OCI-LY1 (cell line): ENCODE measurements around the gene ZNF853.
"Not testable (repeated sequence)": the region's sequence is repeated elsewhere in the genome, so short reads cannot be mapped to it uniquely, and the experiment has no call there.

Source experiments
- H2AFZ ChIP-seq: fragments of 200-600 bp; sonication (generic), shearing (Covaris generic); 2 replicates; pipeline ENCODE4 v1.6.0; 2014; ENCODE audit warnings: antibody characterized with exemption, mild to moderate bottlenecking, low read length
- H3F3A ChIP-seq: fragments of 200-600 bp; sonication (generic), shearing (Covaris generic); 2 replicates; pipeline ENCODE4 v1.6.0; 2014; ENCODE audit warnings: mild to moderate bottlenecking, antibody characterized with exemption, low read length, moderate library complexity; ENCODE audit not compliant: insufficient read depth
- H3K27ac ChIP-seq: fragments of 200-600 bp; sonication (generic); 2 replicates; pipeline ENCODE4 v1.5.1; 2014; ENCODE audit warnings: low read length, mixed run types, mild to moderate bottlenecking, low read depth; ENCODE audit not compliant: poor library complexity, severe bottlenecking
- H3K27me3 ChIP-seq: fragments of 200-600 bp; sonication (generic); 2 replicates; pipeline ENCODE4 v1.6.0; 2014; ENCODE audit warnings: antibody characterized with exemption, mild to moderate bottlenecking, low read length, moderate library complexity; ENCODE audit not compliant: insufficient read depth
- H3K36me3 ChIP-seq: fragments of 200-600 bp; sonication (generic); 2 replicates; pipeline ENCODE4 v1.6.1; 2014; ENCODE audit warnings: mild to moderate bottlenecking, antibody characterized with exemption, low read length, moderate library complexity, mixed read lengths; ENCODE audit not compliant: insufficient read depth
- H3K4me1 ChIP-seq: fragments of 200-600 bp; sonication (generic); 2 replicates; pipeline ENCODE4 v1.5.1; 2014; ENCODE audit warnings: mild to moderate bottlenecking, low read length, moderate library complexity; ENCODE audit not compliant: insufficient read depth, severe bottlenecking
- H3K4me2 ChIP-seq: fragments of 200-600 bp; sonication (generic), shearing (Covaris generic); 2 replicates; pipeline ENCODE4 v1.6.1; 2014; ENCODE audit warnings: low read length
- H3K4me3 ChIP-seq: fragments of 200-600 bp; sonication (generic); 2 replicates; pipeline ENCODE4 v1.5.1; 2014; ENCODE audit warnings: low read length, low read depth, mild to moderate bottlenecking, mixed read lengths; ENCODE audit not compliant: poor library complexity, severe bottlenecking
- H3K79me2 ChIP-seq: fragments of 200-600 bp; shearing (Covaris generic); 2 replicates; pipeline ENCODE4 v1.6.1; 2016; ENCODE audit warnings: mixed run types, low read length, mixed read lengths; ENCODE audit not compliant: insufficient read depth
- H3K9ac ChIP-seq: fragments of 200-600 bp; sonication (generic), shearing (Covaris generic); 2 replicates; pipeline ENCODE4 v1.6.1; 2014; ENCODE audit warnings: mild to moderate bottlenecking, low read length, mixed read lengths
- H3K9me2 ChIP-seq: fragments of 200-600 bp; sonication (generic), shearing (Covaris generic); 2 replicates; pipeline ENCODE4 v1.6.1; 2014; ENCODE audit warnings: low read depth, mild to moderate bottlenecking, low read length, mixed read lengths
- H3K9me3 ChIP-seq: fragments of 200-600 bp; shearing (Covaris generic); 2 replicates; pipeline ENCODE4 v1.6.1; 2014; ENCODE audit warnings: low read length, mixed read lengths
- H4K20me1 ChIP-seq: fragments of 200-600 bp; sonication (generic), shearing (Covaris generic); 2 replicates; pipeline ENCODE4 v1.6.0; 2016; ENCODE audit warnings: mild to moderate bottlenecking, low read length; ENCODE audit not compliant: insufficient read depth
- EZH2 ChIP-seq: fragments of 200-600 bp; sonication (generic), shearing (Covaris generic); IDR thresholded peaks from 2 replicates; pipeline ENCODE4 v1.8.0; 2017; ENCODE audit warnings: borderline replicate concordance, mixed run types, mild to moderate bottlenecking, antibody characterized with exemption, low read length, moderate library complexity, mixed read lengths
- TF ChIP-seq, protein P1 (sequence below): fragments of 200-600 bp; sonication (generic), shearing (Covaris generic); IDR thresholded peaks from 2 replicates; pipeline ENCODE4 v1.5.1; 2017; ENCODE audit warnings: mild to moderate bottlenecking, antibody characterized with exemption, low read length, moderate library complexity, mixed read lengths

ZNF853 gene

DNA sequence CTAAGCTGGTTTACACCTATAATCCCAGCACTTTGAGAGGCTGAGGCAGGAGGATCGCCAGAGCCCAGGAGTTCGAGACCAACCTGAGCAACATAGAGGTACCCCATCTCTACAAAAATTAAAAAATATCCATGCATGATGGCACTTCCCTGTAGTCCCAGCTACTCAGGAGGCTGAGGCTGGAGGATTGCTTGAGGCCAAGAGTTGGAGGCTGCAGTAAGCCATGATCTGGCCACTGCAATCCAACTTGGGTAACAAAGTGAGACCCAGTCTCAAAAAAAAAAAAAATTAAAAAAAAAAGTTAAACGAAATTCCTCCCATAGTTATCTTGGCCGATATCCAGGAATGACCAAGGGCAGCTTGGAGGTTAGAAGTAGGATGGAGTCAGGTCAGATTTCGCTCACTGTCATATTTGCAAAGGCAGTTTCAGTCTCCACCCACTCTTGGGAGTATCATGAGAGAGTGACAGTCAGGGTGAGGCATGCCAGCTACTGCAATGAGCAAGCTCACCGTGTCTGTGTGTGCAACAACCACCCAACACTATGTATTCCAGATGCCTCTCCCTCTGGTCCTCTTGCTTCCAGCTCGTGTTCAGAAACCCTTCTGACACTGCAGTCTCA, 44.1 kb upstream of the ZNF853 start:
- no peak overlapping the region for H3K4me2 ChIP-seq
- no peak overlapping the region for H3K9ac ChIP-seq

GRCh38 chr7:6575281-6576023, 40.0 kb upstream of the ZNF853 start:
- Histone ChIP-seq H3K4me3 (no peak overlapping the region), H3K79me2 (no peaks in the 10 kb centered on the region), H3K9ac (no peak overlapping the region), H2AFZ (no peak overlapping the region), H3K9me3 (no peaks in the 10 kb centered on the region), H3K4me1 (peaks cover 15% of the 10 kb centered on the region), H3K27me3 (no peaks in the 10 kb centered on the region), H3K27ac (no peak overlapping the region), H3F3A (no peaks in the 10 kb centered on the region), H3K4me2 (no peak overlapping the region), H3K9me2 (no peaks in the 10 kb centered on the region), H3K36me3 (peaks cover 5% of the 10 kb centered on the region; the same call in 1 of the 2 replicates), H4K20me1 (no peaks in the 10 kb centered on the region)
- TF ChIP-seq EZH2, result no peak

More for the DNA sequence above, 44.1 kb upstream of the ZNF853 start:
- Histone ChIP-seq H3K79me2 (no peaks in the 10 kb centered on the region), H3K4me3 (no peak overlapping the region), H3K27me3 (peaks cover 7% of the 10 kb centered on the region; the same call in 1 of the 2 replicates), H3K9me2 (no peaks in the 10 kb centered on the region), H3K27ac (no peak overlapping the region), H3K4me1 (peaks cover 2% of the 10 kb centered on the region), H3K36me3 (no peaks in the 10 kb centered on the region; the same call in 1 of the 2 replicates), H4K20me1 (no peaks in the 10 kb centered on the region), H3F3A (no peaks in the 10 kb centered on the region), H2AFZ (no peak overlapping the region), H3K9me3 (0 out of 2 replicates have a peak, but pooled peaks cover 2% of the 10 kb centered on the region)
- no peak for TF ChIP-seq EZH2
- TF ChIP-seq, protein P1, sequence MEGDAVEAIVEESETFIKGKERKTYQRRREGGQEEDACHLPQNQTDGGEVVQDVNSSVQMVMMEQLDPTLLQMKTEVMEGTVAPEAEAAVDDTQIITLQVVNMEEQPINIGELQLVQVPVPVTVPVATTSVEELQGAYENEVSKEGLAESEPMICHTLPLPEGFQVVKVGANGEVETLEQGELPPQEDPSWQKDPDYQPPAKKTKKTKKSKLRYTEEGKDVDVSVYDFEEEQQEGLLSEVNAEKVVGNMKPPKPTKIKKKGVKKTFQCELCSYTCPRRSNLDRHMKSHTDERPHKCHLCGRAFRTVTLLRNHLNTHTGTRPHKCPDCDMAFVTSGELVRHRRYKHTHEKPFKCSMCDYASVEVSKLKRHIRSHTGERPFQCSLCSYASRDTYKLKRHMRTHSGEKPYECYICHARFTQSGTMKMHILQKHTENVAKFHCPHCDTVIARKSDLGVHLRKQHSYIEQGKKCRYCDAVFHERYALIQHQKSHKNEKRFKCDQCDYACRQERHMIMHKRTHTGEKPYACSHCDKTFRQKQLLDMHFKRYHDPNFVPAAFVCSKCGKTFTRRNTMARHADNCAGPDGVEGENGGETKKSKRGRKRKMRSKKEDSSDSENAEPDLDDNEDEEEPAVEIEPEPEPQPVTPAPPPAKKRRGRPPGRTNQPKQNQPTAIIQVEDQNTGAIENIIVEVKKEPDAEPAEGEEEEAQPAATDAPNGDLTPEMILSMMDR, result no peak

- peak overlapping the region; percentile 76 for H3K4me3 ChIP-seq
- peak overlapping the region; percentile 38; the same call in 1 of the 2 replicates for H3K9ac ChIP-seq
- peaks cover 17% of the 10 kb centered on the region for H3K4me1 ChIP-seq
- H3K4me2 ChIP-seq, result peak overlapping the region; percentile 57
- no peaks in the 10 kb centered on the region for H4K20me1 ChIP-seq
- no peak overlapping the region for H3K27ac ChIP-seq
- no peaks in the 10 kb centered on the region for H3K9me2 ChIP-seq
- TF ChIP-seq, protein P1, result no peak
- no peak for TF ChIP-seq EZH2
- H3F3A ChIP-seq, result no peaks in the 10 kb centered on the region
- peaks cover 13% of the 10 kb centered on the region for H3K36me3 ChIP-seq
- no peaks in the 10 kb centered on the region for H3K79me2 ChIP-seq
- H3K27me3 ChIP-seq, result no peaks in the 10 kb centered on the region
- H2AFZ ChIP-seq, result no peak overlapping the region
- H3K9me3 ChIP-seq, result no peaks in the 10 kb centered on the region
Observed at GRCh38 chr7:6576024-6576866, 39.2 kb upstream of the ZNF853 start.

DNA sequence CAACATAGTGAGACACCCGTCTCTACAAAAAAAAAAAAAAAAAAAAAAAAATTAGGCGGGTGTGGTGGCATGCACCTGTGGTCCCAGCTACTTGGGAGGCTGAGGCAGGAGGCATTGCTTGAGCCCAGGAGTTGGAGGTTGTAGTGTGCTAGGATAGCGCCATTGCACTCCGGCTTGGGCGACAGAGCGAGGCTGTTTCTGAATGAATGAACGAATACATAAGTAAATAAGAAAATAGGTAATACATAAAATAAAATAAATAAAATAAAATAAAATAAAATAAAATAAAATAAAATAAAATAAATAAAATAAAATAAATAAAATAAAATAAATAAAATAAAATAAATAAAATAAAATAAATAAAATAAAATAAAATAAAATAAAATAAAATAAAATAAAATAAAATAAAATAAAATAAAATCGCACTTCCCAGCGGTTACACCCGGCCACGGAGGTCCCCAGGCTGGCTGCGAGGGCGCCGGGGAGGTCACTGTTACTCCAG, 38.5 kb upstream of the ZNF853 start:
- H3K27me3 ChIP-seq, H3K9me2 ChIP-seq, H3K9me3 ChIP-seq, H2AFZ ChIP-seq, H3F3A ChIP-seq, H3K27ac ChIP-seq, H4K20me1 ChIP-seq, H3K79me2 ChIP-seq: not testable (repeated sequence)
- peaks cover 20% of the 10 kb centered on the region for H3K36me3 ChIP-seq
- H3K9ac ChIP-seq, result peak overlapping the region; percentile 38; the same call in 1 of the 2 replicates
- peak overlapping the region; percentile 76 for H3K4me3 ChIP-seq
- H3K4me2 ChIP-seq, result peak overlapping the region; percentile 62
- H3K4me1 ChIP-seq, result peaks cover 24% of the 10 kb centered on the region
